Tibial nerve (tissue), 4 donors: ENCODE measurements around the gene PLCB4.

Source experiments
- CTCF ChIP-seq, 5 experiments: fragments of 200-600 bp in 3 of 5; fragments of 450-650 bp in 2 of 5; sonication (generic) in 3 of 5; IDR thresholded peaks; one replicate each; pipeline ENCODE4 v1.5.1; 2016 to 2019; ENCODE audit warnings: antibody characterized with exemption in 5 of 5, mild to moderate bottlenecking in 3 of 5, moderate library complexity in 2 of 5
- EP300 ChIP-seq, 2 donors: sonication (generic); formaldehyde crosslinking; IDR thresholded peaks; one replicate each; pipeline ENCODE4 v1.6.1; 2017; ENCODE audit warnings: antibody characterized with exemption in 2 of 2, mild to moderate bottlenecking in 1 of 2
- POLR2A ChIP-seq, 2 donors: fragments of 450-650 bp; IDR thresholded peaks; one replicate each; pipeline ENCODE4 v1.6.1; 2017; ENCODE audit warnings: antibody characterized with exemption in 2 of 2, mild to moderate bottlenecking in 2 of 2, moderate library complexity in 2 of 2

- no peak for TF ChIP-seq POLR2A (IDR thresholded peaks at IDR 0.05)
- no peak for TF ChIP-seq CTCF (IDR thresholded peaks at IDR 0.05)
- TF ChIP-seq EP300 (IDR thresholded peaks at IDR 0.05), result no peak
Observed at GRCh38 chr20:9287826-9288225, 218.9 kb downstream of the PLCB4 start.
